T-helper 1 cell treated with Interleukin-12 subunit alpha and Interleukin-12 subunit beta and Interleukin-4 antibody, amounts not matched to agents 30 ng/mL and 1 ng/mL, for 36 hours (primary cell): Measurements from ENCODE around the gene SCIMP. TPM values are rescaled to one million over a fixed set of nuclear protein-coding genes. Genes with fewer than 3 reads are reported as not detected.
"Not testable (repeated sequence)": the region's sequence is repeated elsewhere in the genome, so short reads cannot be mapped to it uniquely, and the experiment has no call there.

ENCODE experiments used
- intact Hi-C: fragments of 100-400 bp; cut with micrococcal nuclease; formaldehyde crosslinking; loops from one replicate; pipeline ENCODE4 v1.15.1; 2024
- total RNA-seq: library from RNA; stranded (reverse); gene quantifications from 2 replicates; pipeline ENCODE4 v1.2.3, GENCODE V29; 2022

Gene SCIMP
- total RNA-seq, 1 donor from 2014 or later = not detected

GRCh38 chr17:5194346-5194745, 40.3 kb downstream of the SCIMP start:
- intact Hi-C loops = loop anchor here (5.0 to 10.0 kb wide), 4 partner anchors 197 to 1248 kb away; partner anchors contain the start of genes DERL2, INCA1, KIF1C and MIS12

- intact Hi-C loops = loop anchor here (1.0 to 10.0 kb wide), 7 partner anchors 80 to 1251 kb away; partner anchors contain the start of genes DERL2, INCA1, KIF1C and MIS12
Measured at GRCh38 chr17:5191541-5192417, 42.9 kb downstream of the SCIMP start, which contains the start of gene ZNF594. TSS of gene ZNF594 (minus strand) at chr17:5191868. CDS start at chr17:5184256, 7,612 bp downstream.

- intact Hi-C loops = no loop called here
Measured at GRCh38 chr17:5184288-5184687, 50.4 kb downstream of the SCIMP start.

- intact Hi-C loops = no loop called here
Measured at GRCh38 chr17:5183410-5183793, 51.3 kb downstream of the SCIMP start.

- intact Hi-C loops = no loop called here
Measured at GRCh38 chr17:5182597-5183409, 51.9 kb downstream of the SCIMP start.

GRCh38 chr17:5181509-5182305, 53.0 kb downstream of the SCIMP start:
- intact Hi-C loops = no loop called here

- intact Hi-C loops = no loop called here
Measured at GRCh38 chr17:5179003-5179402, 55.7 kb downstream of the SCIMP start.

- intact Hi-C loops = not testable (repeated sequence)
Measured at GRCh38 chr17:5175027-5175426, 59.6 kb downstream of the SCIMP start.

- intact Hi-C loops = not testable (repeated sequence)
Measured at GRCh38 chr17:5165791-5166564, 68.7 kb downstream of the SCIMP start.

- intact Hi-C loops = no loop called here
Measured at GRCh38 chr17:5164436-5164835, 70.2 kb downstream of the SCIMP start.

- intact Hi-C loops = not testable (repeated sequence)
Measured at GRCh38 chr17:5161793-5162192, 72.9 kb downstream of the SCIMP start.

- intact Hi-C loops = not testable (repeated sequence)
Measured at GRCh38 chr17:5160702-5161101, 74.0 kb downstream of the SCIMP start.

Other genes with a start within 250 kb of the SCIMP start
- 88.9 and 95.0 TPM in 2 replicates for gene CAMTA2, start 247.2 kb downstream of the SCIMP start, total RNA-seq
- 0.22 and 0.76 TPM in 2 replicates for gene INCA1, start 237.3 kb downstream of the SCIMP start, total RNA-seq
- 52.9 and 56.7 TPM in 2 replicates for gene KIF1C, start 236.9 kb downstream of the SCIMP start, total RNA-seq
- gene SLC52A1, start 199.4 kb downstream of the SCIMP start, total RNA-seq = 0.29 and 0.51 TPM in 2 replicates
- 4.3 and 4.5 TPM in 2 replicates for gene ZFP3, start 156.4 kb downstream of the SCIMP start, total RNA-seq
- gene ZNF232, start 123.0 kb downstream of the SCIMP start, total RNA-seq = 11.3 and 12.6 TPM in 2 replicates
- 0.02 and 0.05 TPM in 2 replicates for gene USP6, start 118.8 kb downstream of the SCIMP start, total RNA-seq
- 8.8 and 10.9 TPM in 2 replicates for gene ZNF594, start 43.0 kb downstream of the SCIMP start, total RNA-seq
- gene RABEP1, start 47.4 kb upstream of the SCIMP start, total RNA-seq = 38.9 and 39.1 TPM in 2 replicates
- gene NUP88, start 184.8 kb upstream of the SCIMP start, total RNA-seq = 77.5 and 84.6 TPM in 2 replicates
- 52.2 and 54.1 TPM in 2 replicates for gene RPAIN, start 185.3 kb upstream of the SCIMP start, total RNA-seq
- 156 and 164 TPM in 2 replicates for gene C1QBP, start 204.3 kb upstream of the SCIMP start, total RNA-seq
- 21.2 and 21.6 TPM in 2 replicates for gene DHX33, start 234.1 kb upstream of the SCIMP start, total RNA-seq